Activated CD4-positive, CD25-positive, alpha-beta regulatory T cell (primary cell): ENCODE measurements around the gene SNX21.

Experiments used
- DNase-seq, 4 experiments: peaks; one replicate each; lab custom pipeline; 2025; lab: John Stamatoyannopoulos, UW

Gene SNX21

GRCh38 chr20:45882469-45883099 is 49.0 kb downstream of the SNX21 start:
- DNase-seq: no peak

- DNase-seq: no peak
These were observed 49.5 kb downstream of the SNX21 start for GRCh38 chr20:45883100-45883469.

- no peak for DNase-seq
These were observed 53.2 kb downstream of the SNX21 start for GRCh38 chr20:45886590-45887345.

- DNase-seq: no peak
These were observed 53.7 kb downstream of the SNX21 start, which contains the start of gene SPATA25 for GRCh38 chr20:45887346-45887715. TSS of gene SPATA25 (minus strand) at chr20:45887622. CDS start at chr20:45887590, 32 bp downstream.

- no peak for DNase-seq
These were observed 55.1 kb downstream of the SNX21 start for GRCh38 chr20:45888681-45889080.

- DNase-seq: peak in 3 of 4 experiments; percentile 14 to 18 (median 15)
These were observed 56.7 kb downstream of the SNX21 start for GRCh38 chr20:45890077-45890984.

- DNase-seq: peak; percentile 63 to 74 (median 70)
These were observed 57.7 kb downstream of the SNX21 start, which contains the start of the genes CTSA and NEURL2 for GRCh38 chr20:45890985-45891983. TSS of gene CTSA (plus strand) at chr20:45891335. CDS start at chr20:45891569, 234 bp downstream. TSS of gene NEURL2 (minus strand) at chr20:45891208. CDS start at chr20:45890991, 217 bp downstream.

- no peak for DNase-seq
These were observed 58.6 kb downstream of the SNX21 start for GRCh38 chr20:45892049-45892825.
